Keratinocyte (primary cell): ENCODE data around the gene CCDC88A. TPM values are rescaled to one million over a fixed set of nuclear protein-coding genes. Genes with fewer than 3 reads are reported as not detected.
A peak's percentile ranks its signal among the peaks of the same experiment; 100 is the strongest.

Source experiments
- DNase-seq: peaks from one replicate; pipeline ENCODE4 v3.0.0-alpha.2; 2011; ENCODE audit warnings: low read depth, missing footprints, low spot score
- FAIRE-seq: peaks from 2 replicates; lab custom pipeline; 2011; peaks lifted over from hg19 to GRCh38; lab: Jason Lieb, UNC
- H2AFZ ChIP-seq: 2 replicates; pipeline ENCODE4 v1.6.0; 2012; ENCODE audit warnings: low read length, control low read depth, inconsistent platforms; ENCODE audit not compliant: control insufficient read depth
- H3K27ac ChIP-seq: 2 replicates; pipeline ENCODE4 v1.5.1; 2011; ENCODE audit warnings: low read length; ENCODE audit not compliant: control insufficient read depth, insufficient read depth
- H3K27me3 ChIP-seq: 3 replicates; pipeline ENCODE4 v1.6.0; 2011; ENCODE audit warnings: low read length; ENCODE audit not compliant: control insufficient read depth, insufficient read depth; ENCODE audit errors: extremely low read depth
- H3K36me3 ChIP-seq, 2 experiments: 2 replicates in 1 of 2; 3 replicates in 1 of 2; pipeline ENCODE4 v1.5.1; 2011; ENCODE audit warnings: low read length in 2 of 2, mild to moderate bottlenecking in 1 of 2; ENCODE audit not compliant: control insufficient read depth in 2 of 2, insufficient read depth in 2 of 2; ENCODE audit errors: extremely low read depth in 1 of 2
- H3K4me1 ChIP-seq: 3 replicates; pipeline ENCODE4 v1.5.1; 2011; ENCODE audit warnings: low read length; ENCODE audit not compliant: control insufficient read depth, insufficient read depth; ENCODE audit errors: extremely low read depth
- H3K4me2 ChIP-seq: 3 replicates; pipeline ENCODE4 v1.6.0; 2011; ENCODE audit warnings: low read depth, low read length; ENCODE audit not compliant: control insufficient read depth, insufficient read depth; ENCODE audit errors: extremely low read depth
- H3K4me3 ChIP-seq, 3 experiments: fragments of 200-600 bp in 1 of 3; sonication (generic) in 1 of 3; 2 replicates in 2 of 3; 3 replicates in 1 of 3; pipeline ENCODE4 v1.5.1; 2011 to 2016; ENCODE audit warnings: low read length in 3 of 3, mild to moderate bottlenecking in 3 of 3, control low read depth in 2 of 3, inconsistent platforms in 1 of 3, low read depth in 1 of 3, mixed read lengths in 1 of 3, mixed run types in 1 of 3, moderate library complexity in 1 of 3; ENCODE audit not compliant: control insufficient read depth in 2 of 3, insufficient read depth in 2 of 3; ENCODE audit errors: extremely low read depth in 1 of 3
- H3K79me2 ChIP-seq: 2 replicates; pipeline ENCODE4 v1.6.0; 2012; ENCODE audit warnings: low read length; ENCODE audit not compliant: control insufficient read depth, insufficient read depth
- H3K9ac ChIP-seq: 3 replicates; pipeline ENCODE4 v1.6.0; 2011; ENCODE audit warnings: low read length; ENCODE audit not compliant: control insufficient read depth, insufficient read depth; ENCODE audit errors: extremely low read depth
- H3K9me1 ChIP-seq: 3 replicates; pipeline ENCODE4 v1.6.0; 2011; ENCODE audit warnings: low read length; ENCODE audit not compliant: control insufficient read depth, insufficient read depth; ENCODE audit errors: extremely low read depth
- H3K9me3 ChIP-seq: 2 replicates; pipeline ENCODE4 v1.5.1; 2012; ENCODE audit warnings: low read depth, low read length; ENCODE audit not compliant: control insufficient read depth
- H4K20me1 ChIP-seq: 3 replicates; pipeline ENCODE4 v1.6.0; 2011; ENCODE audit warnings: low read length; ENCODE audit not compliant: control insufficient read depth, insufficient read depth; ENCODE audit errors: extremely low read depth
- CTCF ChIP-seq, 3 experiments: IDR thresholded peaks in 1 of 3; conservative IDR thresholded peaks in 1 of 3; optimal IDR thresholded peaks in 1 of 3; 2 replicates in 2 of 3; 3 replicates in 1 of 3; pipeline versions ENCODE3 to v1.5.1; 2011; ENCODE audit warnings: low read length in 3 of 3, mild to moderate bottlenecking in 3 of 3, moderate library complexity in 2 of 3, control low read depth in 1 of 3, inconsistent platforms in 1 of 3; ENCODE audit not compliant: insufficient read depth in 2 of 3; ENCODE audit errors: extremely low read depth in 1 of 3
- EZH2 ChIP-seq: IDR thresholded peaks from one replicate; pipeline ENCODE4 v1.6.1; 2012; ENCODE audit warnings: inconsistent platforms, mild to moderate bottlenecking, low read length, moderate library complexity
- dilution Hi-C: fragments of 300-500 bp; cut with MboI; formaldehyde crosslinking; loops from one replicate; pipeline ENCODE4 v1.7.0; 2020; ENCODE audit warnings: low sequenced_read_pairs; ENCODE audit not compliant: extremely low pct_ligation_motif_present
- polyA plus RNA-seq, 5 experiments: library from polyadenylated mRNA; depleted of rRNA in 3 of 5; stranded (reverse) in 3 of 5; stranded (forward) in 1 of 5; unstranded in 1 of 5; fragments of >200 nt; gene quantifications; 1 replicate in 1 of 5; 2 replicates in 3 of 5; 3 replicates in 1 of 5; pipeline versions ENCODE4 v1.2.1 to v1.2.3, GENCODE V29; 2011 to 2012; ENCODE audit warnings: missing spikeins in 2 of 5, low read depth in 1 of 5, low replicate concordance in 1 of 5

Gene CCDC88A
- polyA plus RNA-seq, 1 donor (not counting 4 experiments of a cell fraction or from before 2014, with no cell fraction given) = 21.3 TPM

- FAIRE-seq (peak; percentile 5), DNase-seq (no peak)
- Histone ChIP-seq H2AFZ (no peak overlapping the region), H3K27me3 (no peaks in the 10 kb centered on the region), H3K9ac (no peak overlapping the region), H4K20me1 (no peaks in the 10 kb centered on the region), H3K4me2 (peak overlapping the region; percentile 58), H3K9me3 (no peaks in the 10 kb centered on the region), H3K27ac (no peak overlapping the region), H3K4me1 (peaks cover 14% of the 10 kb centered on the region), H3K79me2 (peaks cover 16% of the 10 kb centered on the region), H3K36me3 (peaks cover 2 to 6% of the 10 kb centered on the region in 2 experiments), H3K4me3 (no peak overlapping the region), H3K9me1 (no peaks in the 10 kb centered on the region)
- dilution Hi-C loops = no loop called here
- TF ChIP-seq EZH2 (no peak), CTCF (optimal IDR thresholded peaks at IDR 0.05 in 1 of 3, IDR thresholded peaks at IDR 0.05 in 1 of 3, conservative IDR thresholded peaks at IDR 0.05 in 1 of 3; ENCODE audit: extremely low read depth in 1 of 3, insufficient read depth in 2 of 3, low read length in 3 of 3) (no peak)
Measured at GRCh38 chr2:55408098-55408882, 11.4 kb downstream of the CCDC88A start.

DNA sequence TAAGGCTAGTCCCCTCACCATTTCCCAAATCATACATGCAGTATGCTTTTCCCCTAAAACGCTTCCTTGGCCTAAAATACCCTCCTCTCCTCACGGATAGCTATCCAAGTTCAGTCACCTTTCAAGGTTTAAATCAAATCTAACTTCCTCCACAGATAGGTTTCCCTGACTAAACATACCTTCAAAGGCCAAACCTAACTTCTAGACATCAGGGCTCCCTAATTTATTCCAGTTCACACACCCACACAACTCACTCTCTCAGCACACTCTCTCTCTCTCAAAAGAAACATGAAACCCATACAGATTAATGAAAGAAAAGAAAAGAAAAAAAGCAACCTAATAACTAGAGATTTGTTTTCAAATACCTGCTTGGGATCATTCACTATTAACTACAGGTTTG is 14.5 kb downstream of the CCDC88A start:
- FAIRE-seq (no peak), DNase-seq (no peak)
- Histone ChIP-seq H3K27me3 (no peaks in the 10 kb centered on the region), H3K79me2 (peaks cover 10% of the 10 kb centered on the region), H3K27ac (no peak overlapping the region), H3K4me2 (no peak overlapping the region), H3K4me3 (no peak overlapping the region), H2AFZ (no peak overlapping the region), H3K9ac (no peak overlapping the region), H3K4me1 (peaks cover 14% of the 10 kb centered on the region), H4K20me1 (no peaks in the 10 kb centered on the region), H3K9me3 (no peaks in the 10 kb centered on the region), H3K9me1 (no peaks in the 10 kb centered on the region), H3K36me3 (peaks cover 0 to 2% of the 10 kb centered on the region in 2 experiments)
- dilution Hi-C loops = no loop called here
- TF ChIP-seq EZH2 (no peak), CTCF (optimal IDR thresholded peaks at IDR 0.05 in 1 of 3, IDR thresholded peaks at IDR 0.05 in 1 of 3, conservative IDR thresholded peaks at IDR 0.05 in 1 of 3; ENCODE audit: extremely low read depth in 1 of 3, insufficient read depth in 2 of 3, low read length in 3 of 3) (no peak)
